Central memory CD8-positive, alpha-beta T cell (primary cell): ENCODE data around the gene SPOUT1.

Experiments
- ATAC-seq: fragments of 150-1000 bp; cut with Tn5 transposase; replicated peaks from 2 replicates; pipeline ENCODE4 v1.10.0; 2022; ENCODE audit warnings: mild to moderate bottlenecking, moderate FRiP score, moderate number of reproducible peaks; ENCODE audit not compliant: poor library complexity, severe bottlenecking; ENCODE audit errors: extremely low read depth
- DNase-seq, 2 donors: peaks; one replicate each; pipeline ENCODE4 v3.0.0; 2021; ENCODE audit warnings: low spot score in 2 of 2
- H3K27ac Mint-ChIP-seq: one replicate; pipeline ENCODE4 v1.8.0; 2022; ENCODE audit warnings: low read depth, mild to moderate bottlenecking, moderate library complexity, mixed read lengths
- H3K27me3 Mint-ChIP-seq: one replicate; pipeline ENCODE4 v1.8.0; 2022; ENCODE audit warnings: mixed read lengths
- H3K36me3 Mint-ChIP-seq: one replicate; pipeline ENCODE4 v1.8.0; 2022; ENCODE audit warnings: mild to moderate bottlenecking, moderate library complexity, mixed read lengths; ENCODE audit not compliant: insufficient read depth
- H3K4me1 Mint-ChIP-seq: one replicate; pipeline ENCODE4 v1.8.0; 2022; ENCODE audit warnings: mixed read lengths
- H3K4me3 Mint-ChIP-seq: one replicate; pipeline ENCODE4 v1.8.0; 2022; ENCODE audit warnings: mild to moderate bottlenecking, moderate library complexity, mixed read lengths
- H3K9me3 Mint-ChIP-seq: one replicate; pipeline ENCODE4 v1.8.0; 2022; ENCODE audit warnings: mixed read lengths

SPOUT1 gene

DNA sequence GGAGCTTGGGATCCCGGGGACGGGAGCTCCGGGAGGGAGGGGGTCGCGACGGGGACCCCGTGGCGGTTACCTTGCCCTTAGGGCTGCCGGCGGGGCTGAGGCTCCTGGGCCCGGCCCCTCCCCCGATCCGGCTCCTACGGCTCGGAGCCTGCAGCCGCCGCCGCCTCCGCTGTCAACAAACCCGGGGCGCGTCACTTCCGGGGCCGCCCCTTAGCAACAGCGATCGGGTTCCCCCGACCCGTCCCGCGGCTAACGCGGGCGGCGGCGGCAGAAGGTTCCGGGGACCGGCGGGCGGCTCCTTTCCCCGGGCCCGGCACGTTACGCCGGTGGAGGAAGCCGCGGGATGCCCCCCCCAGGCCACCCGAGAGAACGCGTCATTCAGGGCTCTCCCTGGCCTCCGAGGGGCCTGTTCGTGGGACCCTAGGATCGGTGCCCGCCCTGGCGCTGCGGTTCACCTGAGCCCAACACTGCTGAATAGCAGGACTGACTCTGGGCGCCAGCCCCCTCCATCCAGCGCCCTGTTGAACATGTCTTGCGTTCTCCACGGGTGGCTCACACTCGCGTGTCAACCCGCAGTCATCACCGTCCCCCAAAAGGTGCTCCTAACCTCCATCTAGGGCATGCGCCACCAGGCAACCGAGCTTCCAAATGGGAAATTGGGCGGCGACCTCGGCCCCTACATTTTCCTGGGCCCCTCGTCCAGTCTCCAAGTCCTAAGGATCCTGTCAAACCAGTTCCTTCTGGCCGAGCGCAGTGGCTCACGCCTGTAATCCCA, 57.7 kb downstream of the SPOUT1 start, which contains the start of gene ZER1:
ZER1 (minus strand) TSS at position 183 of the 775 bp plus-strand sequence. CDS start 16,362 bp downstream, outside the sequence.
- peak within 1 kb of the TSS; percentile 98 for H3K27ac Mint-ChIP-seq
- ATAC-seq (peak; percentile 92), DNase-seq (peak; percentile 90 to 93)
- H3K4me1 Mint-ChIP-seq, result peaks cover 36% of the 10 kb centered on the region
- no peaks in the 10 kb centered on the region for H3K27me3 Mint-ChIP-seq
- no peaks in the 10 kb centered on the region for H3K9me3 Mint-ChIP-seq
- peak within 1 kb of the TSS; percentile 98 for H3K4me3 Mint-ChIP-seq
- peaks cover 17% of the 10 kb centered on the region for H3K36me3 Mint-ChIP-seq

DNA sequence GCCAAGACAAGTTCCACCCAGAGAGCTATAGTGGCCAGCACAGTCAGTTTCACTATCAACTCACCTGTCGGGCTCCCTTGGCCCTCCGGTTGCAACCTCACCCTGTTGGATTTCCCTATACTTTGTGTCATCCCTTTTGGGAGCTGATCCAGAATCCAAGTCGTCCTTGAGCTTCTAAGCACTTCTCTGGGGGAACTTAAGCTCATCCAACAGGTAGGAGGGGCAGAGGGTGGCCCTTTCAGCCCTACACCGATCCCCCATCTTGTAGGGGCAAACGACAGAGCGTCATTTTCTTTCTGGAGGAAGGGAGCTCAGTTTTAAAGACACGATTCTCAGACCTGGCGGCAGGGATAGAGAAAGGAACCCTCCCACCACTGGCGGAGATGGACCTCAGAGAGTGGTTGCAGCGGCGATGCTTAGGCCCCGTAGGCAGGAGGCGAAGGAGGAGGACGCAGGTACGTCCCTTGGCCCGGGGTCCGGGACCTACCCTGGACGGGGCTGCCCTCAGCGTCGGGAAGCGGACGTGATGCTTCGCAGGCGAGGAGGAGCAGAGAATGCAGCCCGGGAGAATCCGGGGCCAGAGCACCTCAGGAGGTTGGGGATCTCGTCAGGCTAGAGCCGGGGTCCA, 58.4 kb downstream of the SPOUT1 start:
- Mint-ChIP-seq H3K4me3 (peak overlapping the region; percentile 98), H3K27ac (peak overlapping the region; percentile 98), H3K27me3 (no peaks in the 10 kb centered on the region), H3K4me1 (peaks cover 36% of the 10 kb centered on the region), H3K36me3 (peaks cover 17% of the 10 kb centered on the region), H3K9me3 (no peaks in the 10 kb centered on the region)
- ATAC-seq (peak; percentile 45), DNase-seq (peak; percentile 21 to 23)

DNA sequence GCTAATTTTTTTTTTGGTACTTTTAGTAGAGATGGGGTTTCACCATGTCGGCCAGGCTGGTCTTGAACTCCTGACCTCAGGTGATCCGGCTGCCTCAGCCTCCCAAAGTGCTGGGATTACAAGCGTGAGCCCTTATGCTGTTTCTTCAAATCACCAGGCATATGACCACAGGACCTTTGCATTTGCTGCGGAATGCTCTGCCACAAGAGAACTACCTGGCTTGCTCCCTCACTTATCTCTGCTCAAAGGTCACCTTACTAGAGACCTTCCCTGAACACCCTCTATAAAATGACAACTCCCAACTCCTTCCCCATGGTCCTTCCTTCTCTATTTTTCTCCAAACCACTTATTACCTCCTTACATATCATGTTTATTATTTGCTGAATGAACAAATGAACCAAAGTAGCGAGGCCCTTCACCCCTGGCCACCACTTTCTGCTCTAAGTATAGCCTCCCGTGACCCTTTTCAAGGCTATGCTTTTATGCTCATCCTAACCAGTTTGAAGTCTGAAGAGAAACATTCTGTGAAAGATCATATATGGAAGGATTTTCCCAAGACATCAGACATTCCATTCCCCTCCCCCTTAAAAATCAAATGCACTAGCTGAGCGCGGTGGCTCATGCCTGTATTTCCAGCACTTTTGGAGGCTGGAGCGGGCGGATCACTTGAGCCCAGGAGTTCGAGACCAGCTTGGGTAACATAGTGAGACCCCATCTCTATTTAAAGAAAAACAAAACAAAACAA, 59.1 kb downstream of the SPOUT1 start:
- peak overlapping the region; percentile 98 for H3K4me3 Mint-ChIP-seq
- H3K27me3 Mint-ChIP-seq, result no peaks in the 10 kb centered on the region
- no peak for ATAC-seq
- H3K27ac Mint-ChIP-seq, result peak overlapping the region; percentile 98
- H3K9me3 Mint-ChIP-seq, result no peaks in the 10 kb centered on the region
- H3K36me3 Mint-ChIP-seq, result peaks cover 17% of the 10 kb centered on the region
- H3K4me1 Mint-ChIP-seq, result peaks cover 36% of the 10 kb centered on the region
- DNase-seq, result no peak
